Neural cell (in vitro differentiated cells): ENCODE measurements around the gene GPAM. TPM values are rescaled to one million over a fixed set of nuclear protein-coding genes. Genes with fewer than 3 reads are reported as not detected.
"Not testable (repeated sequence)": the region's sequence is repeated elsewhere in the genome, so short reads cannot be mapped to it uniquely, and the experiment has no call there.

Experiments
- H2AFZ ChIP-seq: fragments of 200-600, 300-800 bp; sonication (generic), shearing (Covaris generic); 2 replicates; pipeline ENCODE4 v1.6.0; 2014; ENCODE audit warnings: low read depth, mild to moderate bottlenecking, antibody characterized with exemption, low read length, moderate library complexity
- H3F3A ChIP-seq: fragments of 200-600 bp; shearing (Covaris generic); 2 replicates; pipeline ENCODE4 v1.6.1; 2016; ENCODE audit warnings: mild to moderate bottlenecking, moderate library complexity, mixed read lengths, antibody characterized with exemption, low read length; ENCODE audit not compliant: insufficient read depth, poor library complexity, severe bottlenecking
- H3K27ac ChIP-seq: fragments of 200-600, 300-800 bp; sonication (generic), shearing (Covaris generic); 2 replicates; pipeline ENCODE4 v1.5.1; 2014; ENCODE audit warnings: mild to moderate bottlenecking, low read length, moderate library complexity
- H3K27me3 ChIP-seq: fragments of 300-800, 200-600 bp; sonication (generic), shearing (Covaris generic); 2 replicates; pipeline ENCODE4 v1.6.0; 2014; ENCODE audit warnings: mild to moderate bottlenecking, low read depth, low read length, moderate library complexity; ENCODE audit not compliant: insufficient read depth
- H3K36me3 ChIP-seq: fragments of 300-800, 200-600 bp; sonication (generic), shearing (Covaris generic); 2 replicates; pipeline ENCODE4 v1.5.1; 2014; ENCODE audit warnings: mild to moderate bottlenecking, antibody characterized with exemption, low read length, moderate library complexity; ENCODE audit not compliant: insufficient read depth
- H3K4me2 ChIP-seq: fragments of 300-800, 200-600 bp; sonication (generic), shearing (Covaris generic); 2 replicates; pipeline ENCODE4 v1.6.0; 2014; ENCODE audit warnings: mild to moderate bottlenecking, low read length
- H3K4me3 ChIP-seq: fragments of 300-800, 200-600 bp; sonication (generic), shearing (Covaris generic); 2 replicates; pipeline ENCODE4 v1.5.1; 2014; ENCODE audit warnings: mild to moderate bottlenecking, low read length, moderate library complexity
- H3K79me2 ChIP-seq: fragments of 200-600 bp; shearing (Covaris generic); replicated peaks from 2 replicates; pipeline ENCODE4 v1.6.0; 2014; ENCODE audit warnings: mild to moderate bottlenecking, low read length, moderate library complexity; ENCODE audit not compliant: insufficient read depth
- H3K9ac ChIP-seq: fragments of 300-800, 200-600 bp; sonication (generic), shearing (Covaris generic); 2 replicates; pipeline ENCODE4 v1.6.1; 2016; ENCODE audit warnings: mild to moderate bottlenecking, low read length, mixed read lengths
- H3K9me2 ChIP-seq: fragments of 200-600 bp; shearing (Covaris generic); 2 replicates; pipeline ENCODE4 v1.6.1; 2016; ENCODE audit warnings: mild to moderate bottlenecking, low read length, mixed read lengths; ENCODE audit not compliant: insufficient read depth
- H3K9me3 ChIP-seq: fragments of 200-600, 300-800 bp; sonication (generic), shearing (Covaris generic); 2 replicates; pipeline ENCODE4 v1.6.1; 2016; ENCODE audit warnings: mild to moderate bottlenecking, mixed run types, low read length, moderate library complexity, mixed read lengths
- H4K20me1 ChIP-seq: fragments of 200-600 bp; shearing (Covaris generic); 2 replicates; pipeline ENCODE4 v1.6.1; 2016; ENCODE audit warnings: mild to moderate bottlenecking, mixed run types; ENCODE audit not compliant: insufficient read depth
- CTCF ChIP-seq: fragments of 450-650 bp; IDR thresholded peaks from 2 replicates; pipeline ENCODE4 v1.5.1; 2014; ENCODE audit warnings: antibody characterized with exemption, mild to moderate bottlenecking, moderate library complexity; ENCODE audit not compliant: poor library complexity, severe bottlenecking
- EP300 ChIP-seq: fragments of 450-650 bp; conservative IDR thresholded peaks from 2 replicates; pipeline ENCODE4 v1.6.1; 2014; ENCODE audit warnings: antibody characterized with exemption, mild to moderate bottlenecking, moderate library complexity; ENCODE audit not compliant: poor library complexity, severe bottlenecking
- EZH2 ChIP-seq: fragments of 200-600, 300-800 bp; shearing (Covaris generic), sonication (generic); IDR thresholded peaks from 2 replicates; pipeline ENCODE4 v1.6.1; 2014; ENCODE audit warnings: antibody characterized with exemption, low read length, borderline replicate concordance, mild to moderate bottlenecking; ENCODE audit not compliant: insufficient read depth, poor library complexity, severe bottlenecking
- MXI1 ChIP-seq: fragments of 450-650 bp; conservative IDR thresholded peaks from 2 replicates; pipeline ENCODE4 v1.6.1; 2014; ENCODE audit warnings: antibody characterized with exemption, mild to moderate bottlenecking; ENCODE audit not compliant: poor library complexity, severe bottlenecking
- POLR2AphosphoS5 ChIP-seq: IDR thresholded peaks from 2 replicates; pipeline ENCODE4 v1.6.1; 2012
- RAD21 ChIP-seq: fragments of 450-650 bp; conservative IDR thresholded peaks from 2 replicates; pipeline ENCODE4 v1.6.1; 2014; ENCODE audit warnings: antibody characterized with exemption, mild to moderate bottlenecking, moderate library complexity
- REST ChIP-seq: IDR thresholded peaks from 2 replicates; pipeline ENCODE4 v1.6.1; 2012; ENCODE audit warnings: borderline replicate concordance
- SMC3 ChIP-seq: fragments of 450-650 bp; conservative IDR thresholded peaks from 2 replicates; pipeline ENCODE4 v1.6.1; 2014; ENCODE audit warnings: antibody characterized with exemption, mild to moderate bottlenecking, moderate library complexity; ENCODE audit not compliant: poor library complexity
- TAF1 ChIP-seq: IDR thresholded peaks from 2 replicates; pipeline ENCODE4 v1.6.1; 2012; ENCODE audit warnings: low read depth
- polyA plus RNA-seq: library from polyadenylated mRNA; depleted of rRNA; stranded (reverse); fragments of >200 nt; gene quantifications from 2 replicates; pipeline ENCODE4 v1.2.3, GENCODE V29; 2014

GPAM gene
- polyA plus RNA-seq, 1 donor from 2014 or later, result 17.3 TPM

- H3K27me3 ChIP-seq, H3K4me3 ChIP-seq, H3K27ac ChIP-seq, H3K9ac ChIP-seq, H3F3A ChIP-seq, H3K4me2 ChIP-seq, H3K9me3 ChIP-seq, H3K36me3 ChIP-seq, H3K79me2 ChIP-seq, H4K20me1 ChIP-seq, H2AFZ ChIP-seq, H3K9me2 ChIP-seq: not testable (repeated sequence)
Observed at GRCh38 chr10:112197662-112198061, 14.1 kb upstream of the GPAM start.

- Histone ChIP-seq H3K27ac (no peak overlapping the region), H3K9me2 (no peaks in the 10 kb centered on the region), H2AFZ (no peak overlapping the region), H3K79me2 (no peaks in the 10 kb centered on the region), H3F3A (no peaks in the 10 kb centered on the region), H3K9me3 (no peaks in the 10 kb centered on the region), H4K20me1 (no peaks in the 10 kb centered on the region), H3K4me2 (no peak overlapping the region), H3K36me3 (no peaks in the 10 kb centered on the region), H3K9ac (no peak overlapping the region), H3K27me3 (no peaks in the 10 kb centered on the region), H3K4me3 (no peak overlapping the region)
- no peak for TF ChIP-seq EP300
- no peak for TF ChIP-seq SMC3
- no peak for TF ChIP-seq EZH2
- no peak for TF ChIP-seq REST
- TF ChIP-seq TAF1, result no peak
- TF ChIP-seq POLR2AphosphoS5, result no peak
- TF ChIP-seq MXI1, result no peak
- no peak for TF ChIP-seq CTCF
- TF ChIP-seq RAD21, result no peak
Observed at GRCh38 chr10:112195224-112195623, 11.7 kb upstream of the GPAM start.

GRCh38 chr10:112191791-112192190 is 8.2 kb upstream of the GPAM start:
- Histone ChIP-seq H3K4me3 (no peak overlapping the region), H3K27ac (no peak overlapping the region), H3K27me3 (no peaks in the 10 kb centered on the region), H3K79me2 (no peaks in the 10 kb centered on the region), H3K9me3 (no peaks in the 10 kb centered on the region), H4K20me1 (no peaks in the 10 kb centered on the region), H2AFZ (no peak overlapping the region), H3K4me2 (no peak overlapping the region), H3K36me3 (no peaks in the 10 kb centered on the region), H3F3A (no peaks in the 10 kb centered on the region), H3K9me2 (no peaks in the 10 kb centered on the region), H3K9ac (no peak overlapping the region)
- TF ChIP-seq RAD21 (no peak), MXI1 (no peak), EZH2 (no peak), TAF1 (no peak), SMC3 (no peak), REST (no peak), POLR2AphosphoS5 (no peak), CTCF (no peak), EP300 (no peak)
